Coronary artery (tissue), 2 donors: ENCODE results near the gene MME.

Experiments
- DNase-seq: peaks from one replicate; pipeline ENCODE4 v3.0.0-alpha.2; 2017; ENCODE audit warnings: low spot score
- H3K27ac ChIP-seq, 2 donors: fragments of 200-600 bp; sonication (generic); one replicate each; pipeline ENCODE4 v1.5.1; 2016 to 2019
- H3K4me3 ChIP-seq: fragments of 200-600 bp; sonication (generic); 2 replicates; pipeline ENCODE4 v1.5.1; 2016; ENCODE audit warnings: mild to moderate bottlenecking, moderate library complexity
- TF ChIP-seq, protein P1 (sequence below): fragments of 200-600 bp; sonication (generic); IDR thresholded peaks from one replicate; pipeline ENCODE4 v1.5.1; 2019; ENCODE audit warnings: antibody characterized with exemption

The MME gene

DNA sequence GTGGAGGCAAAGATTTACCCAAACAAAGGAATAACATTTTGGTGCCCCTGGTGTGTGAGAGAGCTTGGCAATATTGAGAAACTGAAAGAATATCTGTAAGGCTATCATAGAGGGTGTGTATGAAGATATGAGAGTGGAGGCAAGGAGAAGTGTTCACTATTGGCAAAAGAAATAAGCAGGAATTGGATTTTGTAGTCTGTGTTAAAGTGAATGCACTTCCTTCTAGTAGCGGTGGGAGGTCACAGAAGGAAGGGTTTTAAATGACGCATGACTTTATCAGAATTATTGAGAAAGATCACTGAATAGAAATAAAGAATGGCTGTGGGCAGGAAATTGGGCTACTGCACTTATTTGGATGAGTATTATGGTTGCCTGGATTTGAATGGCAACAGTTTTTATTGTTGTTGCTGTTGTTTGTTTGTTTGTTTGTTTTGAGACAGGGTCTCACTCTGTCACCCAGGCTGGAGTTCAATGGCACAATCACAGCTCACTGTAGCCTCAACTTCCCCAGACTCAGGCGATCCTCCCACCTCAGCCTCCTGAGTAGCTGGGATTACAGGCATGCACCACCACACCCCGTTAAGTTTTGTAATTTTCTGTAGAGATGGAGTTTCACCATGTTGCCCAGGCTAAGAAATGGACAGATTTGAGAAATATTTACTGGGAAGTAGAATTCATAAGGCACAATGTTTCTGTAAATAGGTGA is 16.3 kb downstream of the MME start:
- no peak for DNase-seq
- H3K4me3 ChIP-seq: no peak overlapping the region
- TF ChIP-seq, protein P1, sequence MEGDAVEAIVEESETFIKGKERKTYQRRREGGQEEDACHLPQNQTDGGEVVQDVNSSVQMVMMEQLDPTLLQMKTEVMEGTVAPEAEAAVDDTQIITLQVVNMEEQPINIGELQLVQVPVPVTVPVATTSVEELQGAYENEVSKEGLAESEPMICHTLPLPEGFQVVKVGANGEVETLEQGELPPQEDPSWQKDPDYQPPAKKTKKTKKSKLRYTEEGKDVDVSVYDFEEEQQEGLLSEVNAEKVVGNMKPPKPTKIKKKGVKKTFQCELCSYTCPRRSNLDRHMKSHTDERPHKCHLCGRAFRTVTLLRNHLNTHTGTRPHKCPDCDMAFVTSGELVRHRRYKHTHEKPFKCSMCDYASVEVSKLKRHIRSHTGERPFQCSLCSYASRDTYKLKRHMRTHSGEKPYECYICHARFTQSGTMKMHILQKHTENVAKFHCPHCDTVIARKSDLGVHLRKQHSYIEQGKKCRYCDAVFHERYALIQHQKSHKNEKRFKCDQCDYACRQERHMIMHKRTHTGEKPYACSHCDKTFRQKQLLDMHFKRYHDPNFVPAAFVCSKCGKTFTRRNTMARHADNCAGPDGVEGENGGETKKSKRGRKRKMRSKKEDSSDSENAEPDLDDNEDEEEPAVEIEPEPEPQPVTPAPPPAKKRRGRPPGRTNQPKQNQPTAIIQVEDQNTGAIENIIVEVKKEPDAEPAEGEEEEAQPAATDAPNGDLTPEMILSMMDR: no peak
- H3K27ac ChIP-seq: no peak overlapping the region

DNA sequence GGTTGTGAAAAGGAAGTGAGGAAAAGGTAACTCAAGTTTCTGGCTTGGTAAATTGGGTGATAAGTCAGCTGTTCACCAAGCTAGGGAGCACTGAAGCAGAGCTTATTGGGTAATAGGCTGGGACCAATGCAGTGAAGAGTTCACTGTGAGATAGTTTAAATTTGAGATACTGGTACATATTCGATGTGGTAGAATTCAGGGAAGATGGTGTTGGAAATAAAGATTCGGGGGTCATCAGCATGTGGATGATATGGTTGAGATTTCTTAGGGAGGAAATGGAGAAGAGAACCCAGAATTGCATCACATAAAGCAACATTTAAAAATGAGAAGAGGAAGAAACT is 16.9 kb downstream of the MME start:
- no peak overlapping the region for H3K27ac ChIP-seq
- no peak overlapping the region for H3K4me3 ChIP-seq
- TF ChIP-seq, protein P1: no peak
- no peak for DNase-seq

DNA sequence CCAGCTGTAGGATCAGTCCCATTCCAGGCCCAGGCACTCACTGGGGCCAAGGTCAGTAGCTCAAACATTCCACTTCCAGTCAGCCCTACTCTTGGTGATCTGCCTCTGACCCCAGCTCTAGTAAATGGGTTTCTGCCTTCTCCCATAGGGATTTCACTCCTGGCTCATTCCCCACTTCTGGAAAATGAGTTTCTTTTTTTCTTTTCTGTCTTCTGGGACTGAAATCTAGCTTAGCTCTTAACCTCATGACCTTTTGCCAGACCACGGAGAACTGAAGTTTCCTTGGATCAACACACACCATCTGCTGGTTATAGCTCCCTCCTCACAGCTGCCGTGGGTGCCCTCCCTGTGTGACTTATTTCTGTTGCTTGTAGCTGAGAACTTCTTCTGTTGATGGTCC is 21.3 kb downstream of the MME start:
- Histone ChIP-seq H3K27ac (no peak overlapping the region), H3K4me3 (no peak overlapping the region)
- TF ChIP-seq, protein P1: no peak
- no peak for DNase-seq

DNA sequence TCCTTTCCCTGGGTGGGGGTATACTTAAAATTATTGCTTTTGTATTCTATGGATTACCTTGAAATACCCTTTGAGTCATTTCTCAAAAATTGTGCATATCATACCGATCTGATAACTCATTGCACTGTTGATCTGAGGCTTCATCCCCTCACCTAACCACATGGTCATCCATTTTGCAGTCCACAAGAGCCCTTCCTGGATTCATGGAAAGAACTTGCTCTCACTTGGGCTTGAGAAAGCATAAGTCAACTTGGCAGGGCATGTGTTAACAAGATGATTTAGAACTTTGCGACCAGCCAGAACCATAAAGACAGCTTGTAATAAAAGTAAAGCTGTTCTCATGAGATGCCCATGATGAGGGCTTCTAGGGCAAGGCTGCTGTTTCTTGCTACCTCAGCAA is 22.2 kb downstream of the MME start:
- no peak for DNase-seq
- H3K4me3 ChIP-seq: no peak overlapping the region
- TF ChIP-seq, protein P1: no peak

DNA sequence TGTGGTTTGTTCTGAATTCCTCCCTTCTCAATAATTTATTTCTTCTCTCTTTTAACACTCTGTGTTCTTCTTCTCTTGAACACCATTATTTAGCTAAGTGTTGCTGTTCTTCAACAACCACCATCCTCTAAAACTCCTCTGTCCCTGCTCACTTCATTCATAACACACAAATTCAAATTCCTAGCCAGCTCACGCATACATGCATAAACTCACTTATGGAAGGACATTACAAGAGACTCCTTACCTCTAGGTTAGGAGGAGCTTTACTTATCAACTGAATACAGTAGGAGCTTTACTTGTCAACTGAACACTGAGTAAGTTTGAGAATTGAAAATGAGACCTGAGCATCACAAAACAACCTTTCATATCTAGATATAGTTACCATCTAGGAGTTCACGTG is 23.6 kb downstream of the MME start:
- no peak for DNase-seq
- Histone ChIP-seq H3K4me3 (no peak overlapping the region), H3K27ac (no peak overlapping the region)
- TF ChIP-seq, protein P1: no peak

More for the DNA sequence above, 22.2 kb downstream of the MME start:
- H3K27ac ChIP-seq: no peak overlapping the region

DNA sequence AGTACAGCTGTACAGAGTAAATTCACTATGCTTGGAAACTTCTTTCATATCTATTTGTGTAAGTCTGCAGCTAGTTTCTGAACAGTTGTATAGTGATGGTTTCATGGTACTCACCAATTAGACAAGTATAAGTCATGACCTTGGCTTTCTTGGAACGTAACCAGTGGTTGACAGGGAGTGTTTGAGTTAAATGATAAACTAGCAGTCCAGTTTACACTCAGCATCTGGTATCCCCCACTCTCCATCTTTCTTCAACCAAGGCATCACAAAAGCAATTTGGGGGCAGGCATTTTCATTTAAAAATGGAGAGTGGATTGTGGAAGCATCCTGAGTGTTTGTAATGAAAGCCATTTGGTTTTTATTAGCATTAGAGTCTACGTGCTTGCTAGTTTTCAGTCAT is 26.0 kb downstream of the MME start:
- TF ChIP-seq, protein P1: no peak
- DNase-seq: no peak
- Histone ChIP-seq H3K27ac (no peak overlapping the region), H3K4me3 (no peak overlapping the region)

DNA sequence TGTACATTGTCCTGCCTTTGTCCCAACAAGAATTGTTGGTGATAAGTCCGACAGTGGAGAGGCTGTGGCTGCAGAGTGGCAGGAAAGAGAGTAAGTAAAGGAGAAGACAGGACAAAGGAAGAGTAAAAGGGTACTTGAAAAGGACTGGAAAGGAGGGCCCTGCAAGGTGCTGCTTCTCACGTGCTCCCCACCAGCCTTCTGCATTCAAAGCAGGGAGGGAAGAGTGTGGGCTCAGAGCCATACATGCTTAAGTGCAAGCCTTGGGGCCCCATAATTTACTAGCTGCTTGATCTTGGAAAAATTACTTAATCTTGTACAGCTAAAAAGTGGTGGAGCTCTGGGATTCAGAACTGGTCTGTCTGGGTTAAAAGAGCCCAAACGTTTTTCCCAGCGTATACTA is 29.9 kb downstream of the MME start:
- TF ChIP-seq, protein P1: no peak
- no peak overlapping the region for H3K27ac ChIP-seq
- no peak for DNase-seq
- no peak overlapping the region for H3K4me3 ChIP-seq
